ENCODE measurements around the gene RPL10A. TPM values are rescaled to one million over a fixed set of nuclear protein-coding genes. Genes with fewer than 3 reads are reported as not detected.

The RPL10A gene
- polyA plus RNA-seq, 1 of the 3 experiments (the other 2 are of a cell fraction), result 3,548 TPM

DNA sequence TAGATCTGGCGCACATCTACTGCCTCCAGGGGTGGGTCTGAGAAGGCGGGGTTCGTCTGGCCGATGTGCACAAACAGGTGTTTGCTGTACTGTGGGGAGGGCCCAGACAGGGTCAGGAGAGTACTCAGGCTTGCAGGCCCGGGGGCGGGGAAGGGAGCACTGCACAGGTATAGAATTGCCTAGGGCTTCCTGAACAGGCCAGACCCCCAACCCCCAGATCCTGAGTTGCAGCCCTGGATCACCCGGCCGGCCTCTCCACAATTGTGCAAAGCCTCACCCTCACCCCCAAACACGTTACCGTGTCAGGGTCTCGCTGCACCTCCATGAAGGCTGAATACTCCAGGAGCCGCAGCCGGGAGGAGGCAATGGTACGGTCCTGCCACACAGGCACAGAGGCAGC lies 7.8 kb downstream of the RPL10A start:
- POLR2A ChIA-PET, result interaction anchor here (1.7 kb wide), 1 partner anchor 16 kb away, joined by 6 read pairs; no protein-coding TSS in a partner anchor
- peaks cover 23% of the 10 kb centered on the region for H4K20me1 ChIP-seq (ENCODE audit: insufficient read depth)
- H3F3A ChIP-seq (replicated peaks; ENCODE audit: insufficient read depth), result peaks cover 28% of the 10 kb centered on the region
- H3K9me2 ChIP-seq, result no peaks in the 10 kb centered on the region
- peaks cover 7 to 10% of the 10 kb centered on the region in 2 experiments; a peak in 3 of 4 replicates for H3K4me1 ChIP-seq (ENCODE audit: control insufficient read depth in 1 of 2, insufficient read depth in 2 of 2, low read depth in 1 of 2, low read length in 1 of 2)
- no peak overlapping the region for H3K4me2 ChIP-seq
- TF ChIP-seq GATA2 (CRISPR knock-in tag; IDR thresholded peaks at IDR 0.05) (no peak), USF2 (IDR thresholded peaks at IDR 0.05; ENCODE audit: borderline replicate concordance, low read depth, low read length) (no peak), REST (IDR thresholded peaks at IDR 0.05; ENCODE audit: low read depth, low read length) (no peak), MEF2A (IDR thresholded peaks at IDR 0.05; ENCODE audit: borderline replicate concordance, low read depth) (no peak), MXI1 (IDR thresholded peaks at IDR 0.05; ENCODE audit: low read depth, low read length) (no peak), RCOR1 (IDR thresholded peaks at IDR 0.05; ENCODE audit: low read length) (no peak), NFIC (IDR thresholded peaks at IDR 0.05; ENCODE audit: borderline replicate concordance) (no peak), CHD2 (IDR thresholded peaks at IDR 0.05; ENCODE audit: low read length, partially characterized antibody) (no peak), TAF1 (IDR thresholded peaks at IDR 0.05; ENCODE audit: borderline replicate concordance, low read depth, low read length) (no peak), GABPA (IDR thresholded peaks at IDR 0.05; ENCODE audit: low read depth) (no peak), EP300 (IDR thresholded peaks at IDR 0.05; ENCODE audit: borderline replicate concordance in 1 of 2, low read depth in 1 of 2, low read length in 1 of 2) (no peak), SIN3A (IDR thresholded peaks at IDR 0.05; ENCODE audit: borderline replicate concordance, low read depth, low read length) (no peak), EZH2phosphoT487 (IDR thresholded peaks at IDR 0.05; ENCODE audit: borderline replicate concordance, low read depth) (no peak), ELF1 (IDR thresholded peaks at IDR 0.05) (no peak)
- TF ChIP-seq, protein P1, sequence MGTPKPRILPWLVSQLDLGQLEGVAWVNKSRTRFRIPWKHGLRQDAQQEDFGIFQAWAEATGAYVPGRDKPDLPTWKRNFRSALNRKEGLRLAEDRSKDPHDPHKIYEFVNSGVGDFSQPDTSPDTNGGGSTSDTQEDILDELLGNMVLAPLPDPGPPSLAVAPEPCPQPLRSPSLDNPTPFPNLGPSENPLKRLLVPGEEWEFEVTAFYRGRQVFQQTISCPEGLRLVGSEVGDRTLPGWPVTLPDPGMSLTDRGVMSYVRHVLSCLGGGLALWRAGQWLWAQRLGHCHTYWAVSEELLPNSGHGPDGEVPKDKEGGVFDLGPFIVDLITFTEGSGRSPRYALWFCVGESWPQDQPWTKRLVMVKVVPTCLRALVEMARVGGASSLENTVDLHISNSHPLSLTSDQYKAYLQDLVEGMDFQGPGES (IDR thresholded peaks at IDR 0.05; ENCODE audit: low read depth, low read length), result no peak
- TF ChIP-seq, protein P2, sequence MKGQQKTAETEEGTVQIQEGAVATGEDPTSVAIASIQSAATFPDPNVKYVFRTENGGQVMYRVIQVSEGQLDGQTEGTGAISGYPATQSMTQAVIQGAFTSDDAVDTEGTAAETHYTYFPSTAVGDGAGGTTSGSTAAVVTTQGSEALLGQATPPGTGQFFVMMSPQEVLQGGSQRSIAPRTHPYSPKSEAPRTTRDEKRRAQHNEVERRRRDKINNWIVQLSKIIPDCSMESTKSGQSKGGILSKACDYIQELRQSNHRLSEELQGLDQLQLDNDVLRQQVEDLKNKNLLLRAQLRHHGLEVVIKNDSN (IDR thresholded peaks at IDR 0.05; ENCODE audit: borderline replicate concordance, low read depth), result no peak
- TF ChIP-seq, protein P3, sequence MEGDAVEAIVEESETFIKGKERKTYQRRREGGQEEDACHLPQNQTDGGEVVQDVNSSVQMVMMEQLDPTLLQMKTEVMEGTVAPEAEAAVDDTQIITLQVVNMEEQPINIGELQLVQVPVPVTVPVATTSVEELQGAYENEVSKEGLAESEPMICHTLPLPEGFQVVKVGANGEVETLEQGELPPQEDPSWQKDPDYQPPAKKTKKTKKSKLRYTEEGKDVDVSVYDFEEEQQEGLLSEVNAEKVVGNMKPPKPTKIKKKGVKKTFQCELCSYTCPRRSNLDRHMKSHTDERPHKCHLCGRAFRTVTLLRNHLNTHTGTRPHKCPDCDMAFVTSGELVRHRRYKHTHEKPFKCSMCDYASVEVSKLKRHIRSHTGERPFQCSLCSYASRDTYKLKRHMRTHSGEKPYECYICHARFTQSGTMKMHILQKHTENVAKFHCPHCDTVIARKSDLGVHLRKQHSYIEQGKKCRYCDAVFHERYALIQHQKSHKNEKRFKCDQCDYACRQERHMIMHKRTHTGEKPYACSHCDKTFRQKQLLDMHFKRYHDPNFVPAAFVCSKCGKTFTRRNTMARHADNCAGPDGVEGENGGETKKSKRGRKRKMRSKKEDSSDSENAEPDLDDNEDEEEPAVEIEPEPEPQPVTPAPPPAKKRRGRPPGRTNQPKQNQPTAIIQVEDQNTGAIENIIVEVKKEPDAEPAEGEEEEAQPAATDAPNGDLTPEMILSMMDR (IDR thresholded peaks at IDR 0.05), result no peak
- TF ChIP-seq, protein P4, sequence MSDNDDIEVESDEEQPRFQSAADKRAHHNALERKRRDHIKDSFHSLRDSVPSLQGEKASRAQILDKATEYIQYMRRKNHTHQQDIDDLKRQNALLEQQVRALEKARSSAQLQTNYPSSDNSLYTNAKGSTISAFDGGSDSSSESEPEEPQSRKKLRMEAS (IDR thresholded peaks at IDR 0.05; ENCODE audit: low read depth), result no peak
- H3K36me3 ChIP-seq (replicated peaks in 1 of 2; ENCODE audit: control insufficient read depth in 1 of 2, insufficient read depth in 2 of 2, low read length in 1 of 2), result peaks cover 13% of the 10 kb centered on the region in 2 experiments
- DNase-seq, result no peak
- H3K27ac ChIP-seq (ENCODE audit: low read depth in 2 of 2, low read length in 1 of 2), result no peak overlapping the region
- no peak overlapping the region for H3K9ac ChIP-seq
- H3K9me3 ChIP-seq, result no peaks in the 10 kb centered on the region
- no peak overlapping the region for H2AFZ ChIP-seq (ENCODE audit: low read depth)
- H3K79me2 ChIP-seq (ENCODE audit: insufficient read depth), result peaks cover 10% of the 10 kb centered on the region; the same call in 1 of the 2 replicates
- 93% methylated on average over 6 of the region's 14 CpGs for WGBS (ENCODE audit: low lambda C conversion rate)
- no peaks in the 10 kb centered on the region for H3K27me3 ChIP-seq (ENCODE audit: insufficient read depth)
- CTCF ChIA-PET, result no interaction called here
- H3K4me3 ChIP-seq (ENCODE audit: low read depth in 2 of 2, low read length in 1 of 2), result no peak overlapping the region

All from SK-N-SH (cell line).